Measurements from ENCODE around the gene FAR2.

DNA sequence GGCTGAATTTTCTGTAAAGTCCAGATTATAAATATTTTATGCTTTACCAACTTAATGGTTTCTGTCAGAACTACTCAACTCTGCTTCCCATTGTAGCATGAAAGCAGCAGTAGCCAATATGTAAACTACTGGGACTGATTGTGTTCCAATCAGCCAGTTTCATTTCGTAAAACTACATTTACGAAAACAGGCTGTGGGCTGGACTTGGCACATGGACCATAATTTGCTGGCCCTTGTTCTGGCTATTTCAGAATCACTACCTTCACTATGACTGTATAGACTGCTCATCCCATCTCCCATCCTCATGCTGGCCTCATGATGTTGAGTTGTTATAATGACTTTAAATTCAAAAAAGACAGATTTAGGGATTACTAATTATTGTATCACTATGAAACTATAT, 38.7 kb downstream of the FAR2 start:
- TF ChIP-seq, protein P1, sequence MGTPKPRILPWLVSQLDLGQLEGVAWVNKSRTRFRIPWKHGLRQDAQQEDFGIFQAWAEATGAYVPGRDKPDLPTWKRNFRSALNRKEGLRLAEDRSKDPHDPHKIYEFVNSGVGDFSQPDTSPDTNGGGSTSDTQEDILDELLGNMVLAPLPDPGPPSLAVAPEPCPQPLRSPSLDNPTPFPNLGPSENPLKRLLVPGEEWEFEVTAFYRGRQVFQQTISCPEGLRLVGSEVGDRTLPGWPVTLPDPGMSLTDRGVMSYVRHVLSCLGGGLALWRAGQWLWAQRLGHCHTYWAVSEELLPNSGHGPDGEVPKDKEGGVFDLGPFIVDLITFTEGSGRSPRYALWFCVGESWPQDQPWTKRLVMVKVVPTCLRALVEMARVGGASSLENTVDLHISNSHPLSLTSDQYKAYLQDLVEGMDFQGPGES (IDR thresholded peaks at IDR 0.05; ENCODE audit: low read depth, low read length) = no peak
- TF ChIP-seq, protein P2, sequence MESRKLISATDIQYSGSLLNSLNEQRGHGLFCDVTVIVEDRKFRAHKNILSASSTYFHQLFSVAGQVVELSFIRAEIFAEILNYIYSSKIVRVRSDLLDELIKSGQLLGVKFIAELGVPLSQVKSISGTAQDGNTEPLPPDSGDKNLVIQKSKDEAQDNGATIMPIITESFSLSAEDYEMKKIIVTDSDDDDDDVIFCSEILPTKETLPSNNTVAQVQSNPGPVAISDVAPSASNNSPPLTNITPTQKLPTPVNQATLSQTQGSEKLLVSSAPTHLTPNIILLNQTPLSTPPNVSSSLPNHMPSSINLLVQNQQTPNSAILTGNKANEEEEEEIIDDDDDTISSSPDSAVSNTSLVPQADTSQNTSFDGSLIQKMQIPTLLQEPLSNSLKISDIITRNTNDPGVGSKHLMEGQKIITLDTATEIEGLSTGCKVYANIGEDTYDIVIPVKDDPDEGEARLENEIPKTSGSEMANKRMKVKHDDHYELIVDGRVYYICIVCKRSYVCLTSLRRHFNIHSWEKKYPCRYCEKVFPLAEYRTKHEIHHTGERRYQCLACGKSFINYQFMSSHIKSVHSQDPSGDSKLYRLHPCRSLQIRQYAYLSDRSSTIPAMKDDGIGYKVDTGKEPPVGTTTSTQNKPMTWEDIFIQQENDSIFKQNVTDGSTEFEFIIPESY (IDR thresholded peaks at IDR 0.05; ENCODE audit: borderline replicate concordance, low read depth) = no peak
- TF ChIP-seq TAF1 (IDR thresholded peaks at IDR 0.05; ENCODE audit: borderline replicate concordance, low read depth, low read length) = no peak
- no peak for TF ChIP-seq GABPA (IDR thresholded peaks at IDR 0.05; ENCODE audit: low read depth)
- TF ChIP-seq, protein P3, sequence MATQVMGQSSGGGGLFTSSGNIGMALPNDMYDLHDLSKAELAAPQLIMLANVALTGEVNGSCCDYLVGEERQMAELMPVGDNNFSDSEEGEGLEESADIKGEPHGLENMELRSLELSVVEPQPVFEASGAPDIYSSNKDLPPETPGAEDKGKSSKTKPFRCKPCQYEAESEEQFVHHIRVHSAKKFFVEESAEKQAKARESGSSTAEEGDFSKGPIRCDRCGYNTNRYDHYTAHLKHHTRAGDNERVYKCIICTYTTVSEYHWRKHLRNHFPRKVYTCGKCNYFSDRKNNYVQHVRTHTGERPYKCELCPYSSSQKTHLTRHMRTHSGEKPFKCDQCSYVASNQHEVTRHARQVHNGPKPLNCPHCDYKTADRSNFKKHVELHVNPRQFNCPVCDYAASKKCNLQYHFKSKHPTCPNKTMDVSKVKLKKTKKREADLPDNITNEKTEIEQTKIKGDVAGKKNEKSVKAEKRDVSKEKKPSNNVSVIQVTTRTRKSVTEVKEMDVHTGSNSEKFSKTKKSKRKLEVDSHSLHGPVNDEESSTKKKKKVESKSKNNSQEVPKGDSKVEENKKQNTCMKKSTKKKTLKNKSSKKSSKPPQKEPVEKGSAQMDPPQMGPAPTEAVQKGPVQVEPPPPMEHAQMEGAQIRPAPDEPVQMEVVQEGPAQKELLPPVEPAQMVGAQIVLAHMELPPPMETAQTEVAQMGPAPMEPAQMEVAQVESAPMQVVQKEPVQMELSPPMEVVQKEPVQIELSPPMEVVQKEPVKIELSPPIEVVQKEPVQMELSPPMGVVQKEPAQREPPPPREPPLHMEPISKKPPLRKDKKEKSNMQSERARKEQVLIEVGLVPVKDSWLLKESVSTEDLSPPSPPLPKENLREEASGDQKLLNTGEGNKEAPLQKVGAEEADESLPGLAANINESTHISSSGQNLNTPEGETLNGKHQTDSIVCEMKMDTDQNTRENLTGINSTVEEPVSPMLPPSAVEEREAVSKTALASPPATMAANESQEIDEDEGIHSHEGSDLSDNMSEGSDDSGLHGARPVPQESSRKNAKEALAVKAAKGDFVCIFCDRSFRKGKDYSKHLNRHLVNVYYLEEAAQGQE (IDR thresholded peaks at IDR 0.05; ENCODE audit: low read depth, low read length) = no peak
- TF ChIP-seq FOXM1 (IDR thresholded peaks at IDR 0.05; ENCODE audit: low read depth) = no peak
- TF ChIP-seq POLR2AphosphoS5 (IDR thresholded peaks at IDR 0.05; ENCODE audit: low read depth, low read length) = no peak
- TF ChIP-seq RCOR1 (IDR thresholded peaks at IDR 0.05; ENCODE audit: low read length) = no peak
- no peak for TF ChIP-seq RFX5 (IDR thresholded peaks at IDR 0.05; ENCODE audit: low read length)
- no peak for TF ChIP-seq CHD2 (IDR thresholded peaks at IDR 0.05; ENCODE audit: low read length, partially characterized antibody)
- TF ChIP-seq, protein P4, sequence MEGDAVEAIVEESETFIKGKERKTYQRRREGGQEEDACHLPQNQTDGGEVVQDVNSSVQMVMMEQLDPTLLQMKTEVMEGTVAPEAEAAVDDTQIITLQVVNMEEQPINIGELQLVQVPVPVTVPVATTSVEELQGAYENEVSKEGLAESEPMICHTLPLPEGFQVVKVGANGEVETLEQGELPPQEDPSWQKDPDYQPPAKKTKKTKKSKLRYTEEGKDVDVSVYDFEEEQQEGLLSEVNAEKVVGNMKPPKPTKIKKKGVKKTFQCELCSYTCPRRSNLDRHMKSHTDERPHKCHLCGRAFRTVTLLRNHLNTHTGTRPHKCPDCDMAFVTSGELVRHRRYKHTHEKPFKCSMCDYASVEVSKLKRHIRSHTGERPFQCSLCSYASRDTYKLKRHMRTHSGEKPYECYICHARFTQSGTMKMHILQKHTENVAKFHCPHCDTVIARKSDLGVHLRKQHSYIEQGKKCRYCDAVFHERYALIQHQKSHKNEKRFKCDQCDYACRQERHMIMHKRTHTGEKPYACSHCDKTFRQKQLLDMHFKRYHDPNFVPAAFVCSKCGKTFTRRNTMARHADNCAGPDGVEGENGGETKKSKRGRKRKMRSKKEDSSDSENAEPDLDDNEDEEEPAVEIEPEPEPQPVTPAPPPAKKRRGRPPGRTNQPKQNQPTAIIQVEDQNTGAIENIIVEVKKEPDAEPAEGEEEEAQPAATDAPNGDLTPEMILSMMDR (IDR thresholded peaks at IDR 0.05) = no peak
- no peak for TF ChIP-seq RAD21 (IDR thresholded peaks at IDR 0.05; ENCODE audit: low read length)
